ENCODE measurements around the gene SDK1.
A peak's percentile ranks its signal among the peaks of the same experiment; 100 is the strongest.
"Not testable (repeated sequence)": the region's sequence is repeated elsewhere in the genome, so short reads cannot be mapped to it uniquely, and the experiment has no call there.

Gene SDK1

DNA sequence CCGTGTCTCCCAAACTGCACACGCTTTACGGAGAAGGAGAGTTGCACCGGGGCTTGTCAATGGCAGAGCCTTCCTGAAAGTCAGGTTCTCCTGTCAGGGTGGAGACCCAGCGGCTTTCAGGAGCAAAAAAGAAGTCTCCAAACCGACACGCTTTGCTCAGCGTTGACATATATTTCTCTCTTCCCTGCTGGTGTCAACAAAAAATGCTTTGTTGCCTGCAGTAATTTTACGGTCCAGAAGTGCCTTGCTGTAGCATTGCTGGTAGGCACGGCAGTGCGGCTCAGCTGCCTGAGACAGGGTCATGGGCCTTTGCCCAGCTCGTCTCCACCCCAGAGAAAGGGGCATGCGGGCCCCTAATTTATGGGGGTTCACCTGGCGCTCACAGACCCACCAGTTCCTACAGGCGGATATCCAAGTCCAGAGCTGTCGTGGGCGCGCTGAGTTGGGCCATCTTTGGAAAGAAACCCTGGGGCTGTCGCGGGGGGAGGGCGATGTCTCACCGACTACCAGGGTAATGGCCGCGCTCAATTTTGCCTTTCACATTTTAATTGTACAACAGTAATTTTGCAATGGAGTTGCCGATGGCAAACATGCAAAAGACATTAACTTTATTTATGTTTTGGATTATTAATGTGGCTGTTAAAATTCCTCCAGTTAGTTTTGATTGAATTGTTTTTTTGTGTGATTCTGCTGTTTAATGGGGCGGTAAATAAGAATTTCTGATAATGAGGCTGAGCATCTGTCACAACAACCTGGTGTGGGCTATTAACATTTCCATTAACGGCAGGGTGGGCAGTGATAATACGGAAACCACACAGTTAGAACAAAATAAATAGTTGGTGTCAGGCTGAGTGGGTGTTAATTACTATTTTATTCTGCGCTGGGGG lies 902.8 kb downstream of the SDK1 start:
- no peak for DNase-seq (ENCODE audit: low read depth)

DNA sequence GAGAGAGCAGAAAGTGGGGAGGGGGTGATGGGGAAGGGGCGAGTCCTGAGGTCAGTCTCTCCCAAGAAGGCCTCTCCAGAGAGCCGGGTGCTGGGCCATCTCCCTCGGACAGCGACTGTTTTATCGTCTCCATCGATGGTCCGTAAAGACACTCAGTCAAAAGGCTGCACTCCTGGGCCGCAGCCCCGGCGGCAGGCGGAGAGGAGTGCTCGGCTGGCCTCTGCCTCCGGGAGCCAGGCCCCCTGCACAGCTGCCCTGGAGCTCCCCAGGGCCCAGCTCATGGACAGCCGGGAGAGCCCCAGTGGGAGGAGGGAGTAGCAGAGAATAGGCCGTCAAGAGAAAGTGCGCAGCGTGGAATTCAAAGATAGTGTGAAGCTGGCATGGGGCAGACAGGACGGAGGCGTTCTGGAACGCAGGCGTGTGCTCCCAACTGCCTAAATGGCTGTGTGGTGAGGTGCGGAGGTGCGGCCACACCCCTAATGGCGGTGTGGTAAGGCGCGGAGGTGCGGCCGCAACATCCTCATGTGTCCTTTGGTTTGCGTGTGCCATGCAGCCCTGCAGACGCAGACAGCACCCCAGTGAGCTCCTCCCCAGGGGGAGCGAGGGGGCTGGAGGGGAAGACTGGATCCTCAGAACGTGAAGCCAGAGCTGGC lies 903.6 kb downstream of the SDK1 start:
- DNase-seq (ENCODE audit: low read depth): peak; percentile 9

DNA sequence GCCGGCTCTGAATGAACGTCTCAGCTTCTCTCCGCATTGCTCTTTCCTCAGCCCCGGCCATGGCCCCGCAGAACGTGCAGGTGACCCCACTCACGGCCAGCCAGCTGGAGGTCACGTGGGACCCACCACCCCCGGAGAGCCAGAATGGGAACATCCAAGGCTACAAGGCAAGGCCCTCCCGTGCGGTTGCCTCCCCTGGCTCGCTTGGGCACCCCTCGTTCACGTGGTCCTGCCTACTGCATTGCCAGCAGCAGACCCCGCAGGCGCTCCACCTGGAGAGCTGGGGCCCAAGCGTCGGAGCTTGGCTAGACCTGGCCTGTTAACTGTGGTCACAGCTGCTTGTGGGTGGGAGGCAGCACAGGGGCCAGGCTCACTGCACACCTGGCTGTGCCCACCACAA lies 904.8 kb downstream of the SDK1 start:
- no peak for DNase-seq (ENCODE audit: low read depth)

DNA sequence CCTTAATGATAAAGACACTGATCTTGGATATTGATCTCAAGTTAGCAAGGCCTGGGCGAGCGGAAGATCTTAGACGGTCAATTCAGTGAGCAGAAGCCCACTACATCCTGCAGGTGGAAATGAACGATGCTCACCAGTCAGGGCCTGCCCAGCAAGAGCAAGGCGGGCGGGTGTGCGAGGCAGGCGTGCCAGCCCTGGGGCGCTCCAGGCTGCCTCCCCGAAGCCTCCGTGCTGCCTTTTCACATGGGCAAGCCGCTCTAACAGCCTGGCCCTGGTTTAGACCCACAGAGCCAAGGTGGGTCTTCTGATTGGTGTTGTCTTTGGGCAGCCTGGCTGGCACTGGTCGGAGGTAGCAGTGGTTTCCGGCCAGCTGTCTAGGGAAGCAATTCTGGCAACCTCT lies 906.0 kb downstream of the SDK1 start:
- DNase-seq (ENCODE audit: low read depth): no peak

DNA sequence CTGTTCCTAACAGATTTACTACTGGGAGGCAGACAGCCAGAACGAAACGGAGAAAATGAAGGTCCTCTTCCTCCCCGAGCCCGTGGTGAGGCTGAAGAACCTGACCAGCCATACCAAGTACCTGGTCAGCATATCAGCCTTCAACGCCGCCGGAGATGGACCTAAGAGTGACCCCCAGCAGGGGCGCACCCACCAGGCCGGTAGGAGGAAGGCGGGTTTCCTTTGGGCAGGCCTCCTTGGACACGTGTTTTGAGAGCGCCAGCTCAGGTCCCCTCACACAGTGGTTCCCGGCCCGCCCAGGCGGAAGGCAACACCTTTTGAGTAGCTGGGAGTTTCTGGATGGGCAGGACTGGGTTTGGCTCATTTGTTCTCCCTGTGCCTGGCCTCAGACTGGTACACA lies 907.0 kb downstream of the SDK1 start:
- no peak for DNase-seq (ENCODE audit: low read depth)

DNA sequence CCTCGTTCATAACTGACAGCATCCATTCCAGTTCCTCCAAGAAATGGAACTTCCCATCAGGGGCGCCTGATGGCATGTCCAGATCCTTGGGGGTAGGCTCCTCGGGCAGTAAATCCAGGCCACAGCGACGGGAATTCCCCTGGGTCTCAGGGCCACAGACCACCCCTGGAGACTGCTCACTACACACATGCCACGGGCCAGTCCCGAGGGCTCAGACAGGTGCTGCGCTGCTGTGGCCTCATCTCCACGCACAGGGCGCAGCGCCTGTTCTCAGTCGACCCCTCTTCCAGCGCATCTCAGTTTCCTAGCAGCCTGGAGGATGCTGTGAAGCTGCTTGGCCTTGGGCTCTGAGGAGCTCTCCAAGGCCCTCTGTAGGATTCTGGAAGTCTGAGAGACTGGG lies 907.5 kb downstream of the SDK1 start:
- DNase-seq (ENCODE audit: low read depth): no peak

DNA sequence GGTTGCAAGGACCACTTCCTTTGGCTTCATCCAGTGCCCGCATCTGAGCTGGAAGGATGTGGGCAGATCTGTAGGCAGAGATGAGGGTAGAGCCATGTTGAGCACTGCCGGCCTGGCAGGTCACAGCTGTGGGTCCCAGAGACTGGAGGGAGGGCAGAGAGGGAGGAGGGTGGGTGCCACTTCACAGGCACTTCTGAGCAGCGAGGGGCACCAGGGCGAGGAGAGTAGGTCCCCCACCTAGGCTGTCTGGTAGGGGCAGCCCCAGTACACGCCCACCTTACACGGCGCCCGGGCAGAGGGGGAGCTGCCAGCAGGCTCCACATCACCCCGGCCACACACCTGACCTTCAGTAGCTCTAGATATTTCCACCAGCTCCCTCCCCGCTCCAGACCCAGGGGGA lies 908.1 kb downstream of the SDK1 start:
- DNase-seq (ENCODE audit: low read depth): no peak

DNA sequence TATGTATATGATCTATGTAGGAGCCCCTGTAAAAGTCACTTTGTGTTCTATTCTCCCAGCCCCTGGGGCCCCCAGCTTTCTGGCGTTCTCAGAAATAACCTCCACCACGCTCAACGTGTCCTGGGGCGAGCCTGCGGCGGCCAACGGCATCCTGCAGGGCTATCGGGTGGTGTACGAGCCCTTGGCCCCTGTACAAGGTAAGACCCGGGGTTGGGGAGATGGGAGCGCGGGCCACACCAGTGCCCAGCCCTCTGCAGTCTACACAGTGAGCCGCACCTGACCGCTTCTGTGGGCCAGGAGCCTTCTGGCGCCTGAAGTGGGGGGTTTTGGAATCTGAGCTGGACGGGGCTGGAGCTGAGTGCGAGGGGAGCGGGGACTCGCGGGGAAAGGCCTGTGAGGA lies 908.9 kb downstream of the SDK1 start:
- DNase-seq (ENCODE audit: low read depth): no peak

DNA sequence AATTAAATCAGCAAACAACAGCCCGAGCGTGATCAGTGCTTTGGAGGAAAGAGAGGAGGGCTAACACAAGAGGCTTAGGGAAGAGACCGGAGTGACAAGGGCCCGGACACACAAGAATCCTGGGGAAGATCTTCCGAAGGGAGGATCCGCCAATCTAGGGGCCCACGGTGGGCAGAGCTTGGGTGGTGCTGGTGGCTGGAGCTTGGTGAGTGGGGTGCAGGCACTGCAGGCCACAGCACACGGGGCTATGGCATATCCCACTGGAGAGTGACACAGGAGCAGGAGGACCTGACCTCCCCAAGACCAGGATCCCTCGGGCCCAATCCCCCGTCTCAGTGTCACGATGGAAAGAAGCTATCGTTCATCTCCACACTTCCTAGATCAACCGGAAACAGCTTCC lies 909.8 kb downstream of the SDK1 start:
- DNase-seq (ENCODE audit: low read depth): no peak

DNA sequence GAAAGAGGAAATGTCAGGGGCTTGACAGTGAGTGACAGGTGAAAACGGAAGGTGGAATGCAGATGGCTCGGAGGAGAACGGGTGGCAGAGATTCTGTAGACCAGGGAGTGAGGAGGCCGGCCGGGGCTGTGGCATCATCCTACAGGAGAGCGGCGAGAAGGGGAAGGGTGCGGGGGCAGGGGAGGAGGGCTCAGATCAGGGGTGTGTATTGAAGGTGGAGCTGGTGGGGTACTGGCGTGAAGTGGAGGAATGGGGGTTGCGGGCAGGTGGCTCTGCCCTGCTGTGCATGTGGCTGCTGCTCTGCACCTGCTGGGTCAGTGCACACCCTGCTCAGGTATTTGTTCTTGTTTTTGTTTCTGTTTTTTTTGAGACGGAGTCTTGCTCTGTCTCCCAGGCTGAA lies 910.2 kb downstream of the SDK1 start:
- DNase-seq (ENCODE audit: low read depth): no peak

DNA sequence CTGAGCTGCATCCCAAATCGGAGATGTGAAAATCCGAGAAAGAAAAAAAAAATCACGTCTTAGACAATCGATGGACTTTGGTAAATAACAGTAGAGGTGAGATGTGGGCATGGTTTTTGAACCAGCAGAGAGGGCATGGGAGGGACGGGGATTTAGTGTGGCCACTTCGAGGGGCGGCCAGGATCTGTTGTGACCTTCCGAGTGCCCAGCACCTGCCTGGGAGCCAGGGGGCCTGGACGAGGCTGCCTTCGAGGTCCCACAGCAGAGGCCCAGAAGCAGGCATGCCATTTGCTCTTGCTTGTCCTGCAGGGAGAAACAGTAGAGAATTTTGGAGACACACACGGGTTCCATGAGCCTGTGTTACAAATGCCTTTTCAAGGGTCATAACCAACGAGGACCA lies 911.3 kb downstream of the SDK1 start:
- no peak for DNase-seq (ENCODE audit: low read depth)

DNA sequence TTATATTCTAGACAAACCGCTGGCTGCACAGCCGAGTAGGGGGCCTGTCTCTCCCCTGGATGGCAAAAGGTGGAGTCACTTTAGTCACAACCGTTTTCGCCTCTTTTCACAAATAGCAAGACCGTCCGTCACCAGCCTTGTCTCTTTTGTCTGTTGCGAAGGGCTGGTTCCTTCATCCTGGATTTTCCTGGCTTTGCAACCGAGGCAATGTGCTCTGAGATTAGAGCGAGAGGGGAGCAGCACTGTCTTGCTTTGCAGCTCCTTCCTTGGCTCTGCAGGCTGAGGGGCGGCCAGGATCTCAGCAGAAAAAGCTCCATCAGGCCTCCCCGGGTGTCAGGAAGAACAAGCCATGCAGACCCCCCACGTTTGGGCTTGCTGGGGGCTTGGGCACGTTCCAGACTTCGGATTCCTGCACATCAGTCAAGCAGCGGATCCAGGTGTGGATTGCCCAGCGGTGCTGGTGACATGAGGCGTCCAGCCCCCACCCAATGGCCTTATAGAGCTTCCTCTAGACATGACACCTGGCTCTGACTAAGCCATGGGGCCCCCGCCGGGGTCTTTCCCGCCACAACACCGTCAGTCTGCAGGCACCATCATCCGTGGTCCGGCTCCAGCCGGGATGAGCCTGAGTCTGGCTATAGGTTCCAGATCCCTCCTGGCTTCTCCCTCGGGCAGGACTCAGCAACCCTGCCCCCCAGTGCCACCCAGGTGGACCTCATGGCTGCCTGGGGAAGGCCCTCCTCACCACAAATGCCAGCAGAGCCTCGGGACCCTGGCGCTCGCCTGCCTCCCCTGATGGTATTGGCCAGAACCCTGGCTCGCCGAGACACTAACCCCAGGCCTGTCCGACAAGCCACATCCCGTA lies 913.5 kb downstream of the SDK1 start:
- DNase-seq (ENCODE audit: low read depth): no peak

DNA sequence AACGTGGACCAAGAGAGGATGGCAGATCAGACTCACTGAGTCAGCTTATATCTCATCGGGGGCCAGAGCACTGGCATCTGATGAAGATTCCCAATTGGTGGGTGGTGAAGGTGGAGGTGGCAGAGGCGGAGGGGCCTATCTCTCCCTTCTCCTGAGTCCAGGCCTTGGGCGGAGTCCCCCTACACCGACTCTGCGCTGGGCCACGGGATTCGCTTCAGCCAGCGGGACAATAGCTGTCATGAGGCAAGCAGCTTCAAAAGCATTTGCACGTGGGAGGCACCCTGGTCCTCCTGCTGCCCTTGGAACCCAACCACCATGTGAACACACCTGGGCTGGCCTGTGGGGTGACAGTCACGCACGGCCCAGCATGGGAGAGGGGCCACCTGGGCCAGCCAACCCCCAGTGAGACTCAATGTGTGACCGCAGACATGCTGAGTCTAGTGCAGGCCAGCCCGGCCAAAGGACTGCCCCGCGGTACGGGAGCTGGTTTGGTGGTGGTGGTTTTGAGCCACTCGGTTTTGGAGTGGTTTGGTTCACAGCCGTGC lies 914.2 kb downstream of the SDK1 start:
- no peak for DNase-seq (ENCODE audit: low read depth)

DNA sequence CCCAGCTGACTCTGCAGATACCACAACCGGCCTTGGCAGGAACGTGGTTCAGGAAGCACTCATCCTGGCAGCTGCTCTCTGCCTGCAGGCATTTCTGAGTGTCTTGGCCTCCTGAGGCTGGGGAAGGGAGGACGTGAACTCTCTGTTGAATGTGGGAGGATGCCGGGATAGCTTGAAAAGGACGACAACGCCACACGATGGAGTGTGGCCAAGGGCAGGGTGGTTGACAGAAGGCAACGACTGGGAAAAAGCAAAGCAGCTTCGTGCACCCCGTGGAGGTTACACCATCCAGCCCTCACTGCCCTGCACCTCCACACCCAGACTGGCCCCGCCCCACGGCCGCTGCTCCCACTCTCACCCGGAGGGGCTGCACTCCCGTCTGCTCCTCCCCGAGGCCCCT lies 915.0 kb downstream of the SDK1 start:
- no peak for DNase-seq (ENCODE audit: low read depth)

DNA sequence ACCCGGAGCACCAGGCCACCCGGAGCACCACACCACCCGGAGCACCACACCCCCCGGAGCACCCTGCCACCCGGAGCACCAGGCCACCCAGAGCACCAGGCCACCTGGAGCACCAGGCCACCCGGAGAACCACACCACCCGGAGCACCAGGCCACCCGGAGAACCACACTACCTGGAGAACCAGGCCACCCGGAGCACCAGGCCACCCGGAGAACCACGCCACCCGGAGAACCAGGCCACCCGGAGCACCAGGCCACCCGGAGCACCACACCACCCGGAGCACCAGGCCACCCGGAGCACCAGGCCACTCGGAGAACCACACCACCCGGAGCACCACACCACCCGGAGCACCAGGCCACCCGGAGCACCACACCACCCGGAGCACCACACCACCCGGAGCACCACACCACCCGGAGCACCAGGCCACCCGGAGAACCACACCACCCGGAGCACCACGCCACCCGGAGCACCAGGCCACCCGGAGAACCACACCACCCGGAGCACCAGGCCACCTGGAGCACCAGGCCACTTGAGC lies 916.1 kb downstream of the SDK1 start:
- DNase-seq (ENCODE audit: low read depth): not testable (repeated sequence)

DNA sequence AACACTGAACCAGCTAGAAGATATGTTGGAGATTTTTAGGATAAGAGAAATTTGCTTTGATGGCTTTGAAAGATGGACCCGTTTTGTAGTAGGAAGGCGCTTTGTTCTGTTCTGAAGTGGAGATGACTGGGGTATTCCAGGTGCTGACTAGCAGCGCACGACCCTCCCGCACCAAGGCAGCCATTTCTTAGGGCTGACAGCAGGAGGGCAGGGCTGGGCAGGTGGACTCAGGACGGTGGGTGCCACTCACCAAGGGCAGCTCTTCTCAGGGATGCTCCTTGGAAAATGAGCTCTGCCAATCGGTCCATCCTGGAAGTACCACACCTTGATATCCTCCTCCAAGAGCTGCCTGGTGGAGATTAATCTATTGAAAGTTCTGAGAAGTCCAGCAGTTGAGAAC lies 917.4 kb downstream of the SDK1 start:
- DNase-seq (ENCODE audit: low read depth): no peak

DNA sequence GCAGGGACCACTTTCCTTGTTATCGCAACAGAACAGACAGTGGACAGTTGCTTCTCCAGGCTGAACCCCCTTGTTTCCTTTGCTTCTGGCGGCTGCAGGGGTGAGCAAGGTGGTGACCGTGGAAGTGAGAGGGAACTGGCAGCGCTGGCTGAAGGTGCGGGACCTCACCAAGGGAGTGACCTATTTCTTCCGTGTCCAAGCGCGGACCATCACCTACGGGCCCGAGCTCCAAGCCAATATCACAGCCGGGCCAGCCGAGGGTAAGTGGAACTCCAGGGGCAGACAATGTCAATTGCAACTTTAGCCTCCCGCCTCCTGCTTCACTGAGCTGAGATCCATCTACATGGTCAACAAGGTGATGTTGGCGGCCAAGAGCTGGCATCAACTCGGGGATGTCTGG lies 919.0 kb downstream of the SDK1 start:
- no peak for DNase-seq (ENCODE audit: low read depth)

DNA sequence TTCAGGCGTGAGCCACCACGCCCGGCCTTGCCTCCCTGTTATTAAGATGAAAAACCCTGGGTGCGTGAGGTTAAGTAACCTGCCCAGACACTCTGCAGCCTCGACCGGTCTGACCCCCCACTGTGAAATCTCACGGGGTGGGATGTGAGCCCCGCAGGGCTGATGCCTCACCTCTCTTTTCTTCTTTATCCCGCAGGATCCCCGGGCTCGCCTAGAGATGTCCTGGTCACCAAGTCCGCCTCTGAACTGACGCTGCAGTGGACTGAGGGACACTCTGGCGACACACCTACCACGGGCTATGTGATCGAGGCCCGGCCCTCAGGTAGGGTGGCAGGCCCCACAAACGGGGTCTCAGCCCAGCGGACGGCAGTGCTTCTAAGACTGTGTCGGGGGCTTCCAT lies 920.0 kb downstream of the SDK1 start:
- DNase-seq (ENCODE audit: low read depth): no peak

DNA sequence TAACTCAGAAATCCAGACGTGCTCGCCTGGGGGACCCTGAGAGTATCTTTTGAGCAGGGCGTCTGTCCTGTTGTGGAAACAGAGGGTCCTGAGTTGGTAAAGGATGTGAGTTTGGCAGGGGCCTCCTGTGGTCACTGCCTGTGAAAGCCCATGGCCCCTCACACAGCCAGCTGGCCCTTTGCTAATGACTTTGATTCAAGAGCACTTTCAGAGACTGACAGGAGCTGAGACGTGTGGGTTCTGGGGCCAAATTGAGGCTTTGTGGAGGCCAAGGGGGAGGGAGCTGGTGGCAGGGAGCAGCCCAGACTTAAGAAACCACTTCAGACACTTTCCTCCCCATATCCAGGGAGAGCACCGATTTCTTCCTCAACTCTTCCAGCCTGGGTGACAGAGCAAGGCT lies 921.6 kb downstream of the SDK1 start:
- DNase-seq (ENCODE audit: low read depth): no peak

DNA sequence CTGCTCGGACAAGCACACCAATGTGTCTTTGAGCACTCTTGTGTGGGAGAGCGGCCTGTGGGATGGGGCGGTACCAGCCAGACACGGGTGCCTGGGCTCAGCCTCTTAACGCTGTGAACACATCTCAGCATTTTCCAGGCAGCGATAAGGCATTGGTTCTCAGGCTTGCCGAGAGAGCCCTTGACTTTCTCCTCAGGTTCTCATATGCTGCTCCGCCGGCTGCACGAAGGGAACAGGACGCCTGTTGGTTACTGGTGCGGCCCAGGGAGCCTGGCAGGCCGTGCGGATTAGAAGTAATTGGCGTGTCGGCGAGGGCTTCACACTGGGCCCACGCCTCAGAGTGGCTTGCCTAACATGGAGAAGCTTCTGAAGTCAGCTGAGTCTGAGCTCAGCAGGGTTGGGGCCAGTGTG lies 924.3 kb downstream of the SDK1 start:
- DNase-seq (ENCODE audit: low read depth): no peak

DNA sequence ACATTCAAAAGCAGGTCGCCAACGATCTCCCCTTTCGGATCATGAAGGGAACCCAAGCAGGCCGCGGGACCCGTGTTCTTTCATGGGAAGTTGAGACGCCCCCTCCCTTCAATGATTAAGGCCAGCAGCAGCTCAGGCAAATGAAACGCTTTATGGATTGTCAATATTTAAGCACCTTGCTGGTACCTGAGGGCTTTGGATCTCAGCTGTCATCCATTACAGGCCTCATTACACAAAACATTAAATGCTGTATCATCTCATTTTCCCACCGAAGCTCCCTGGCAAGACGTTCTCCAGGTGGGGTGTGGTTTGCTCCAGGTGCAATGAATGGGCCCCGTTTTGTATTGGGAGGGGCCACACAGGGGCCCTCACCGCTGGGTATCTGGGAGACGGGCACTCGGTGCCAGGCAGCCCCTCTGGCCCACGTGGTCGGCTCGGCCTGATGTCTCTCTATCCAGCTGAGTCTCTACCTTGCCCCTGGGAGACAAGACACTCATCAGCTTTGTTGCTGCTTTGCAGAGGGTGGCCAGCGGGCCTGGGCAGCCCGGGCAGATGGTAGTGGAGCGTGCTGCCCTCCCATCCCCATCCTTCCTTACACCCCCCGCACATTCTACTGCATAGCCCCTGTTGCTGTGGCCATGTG lies 925.0 kb downstream of the SDK1 start:
- no peak for DNase-seq (ENCODE audit: low read depth)

DNA sequence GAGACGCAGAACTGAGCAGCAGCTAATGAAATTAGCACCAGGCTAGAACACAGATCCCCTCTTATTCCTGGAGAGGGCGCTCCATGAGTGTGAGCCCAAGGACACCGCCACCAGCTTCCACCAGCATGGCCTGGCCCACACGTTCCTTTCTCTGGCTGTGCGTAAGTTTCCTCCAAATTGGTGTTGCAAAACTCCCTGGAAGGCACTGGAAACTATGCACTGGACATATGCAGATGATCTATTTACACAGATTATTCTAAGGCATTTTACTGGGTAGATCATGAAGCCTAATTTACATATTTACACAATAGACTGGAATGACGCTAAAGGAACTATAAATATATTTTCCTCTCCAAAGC lies 925.5 kb downstream of the SDK1 start:
- DNase-seq (ENCODE audit: low read depth): no peak

All from activated T-cell treated with anti-CD3 and anti-CD28 coated beads for 48 hours (primary cell).